Measurements from ENCODE around the gene ESPNL. TPM values are rescaled to one million over a fixed set of nuclear protein-coding genes. Genes with fewer than 3 reads are reported as not detected.

Gene ESPNL
- total RNA-seq, 1 donor from 2014 or later, result not detected

DNA sequence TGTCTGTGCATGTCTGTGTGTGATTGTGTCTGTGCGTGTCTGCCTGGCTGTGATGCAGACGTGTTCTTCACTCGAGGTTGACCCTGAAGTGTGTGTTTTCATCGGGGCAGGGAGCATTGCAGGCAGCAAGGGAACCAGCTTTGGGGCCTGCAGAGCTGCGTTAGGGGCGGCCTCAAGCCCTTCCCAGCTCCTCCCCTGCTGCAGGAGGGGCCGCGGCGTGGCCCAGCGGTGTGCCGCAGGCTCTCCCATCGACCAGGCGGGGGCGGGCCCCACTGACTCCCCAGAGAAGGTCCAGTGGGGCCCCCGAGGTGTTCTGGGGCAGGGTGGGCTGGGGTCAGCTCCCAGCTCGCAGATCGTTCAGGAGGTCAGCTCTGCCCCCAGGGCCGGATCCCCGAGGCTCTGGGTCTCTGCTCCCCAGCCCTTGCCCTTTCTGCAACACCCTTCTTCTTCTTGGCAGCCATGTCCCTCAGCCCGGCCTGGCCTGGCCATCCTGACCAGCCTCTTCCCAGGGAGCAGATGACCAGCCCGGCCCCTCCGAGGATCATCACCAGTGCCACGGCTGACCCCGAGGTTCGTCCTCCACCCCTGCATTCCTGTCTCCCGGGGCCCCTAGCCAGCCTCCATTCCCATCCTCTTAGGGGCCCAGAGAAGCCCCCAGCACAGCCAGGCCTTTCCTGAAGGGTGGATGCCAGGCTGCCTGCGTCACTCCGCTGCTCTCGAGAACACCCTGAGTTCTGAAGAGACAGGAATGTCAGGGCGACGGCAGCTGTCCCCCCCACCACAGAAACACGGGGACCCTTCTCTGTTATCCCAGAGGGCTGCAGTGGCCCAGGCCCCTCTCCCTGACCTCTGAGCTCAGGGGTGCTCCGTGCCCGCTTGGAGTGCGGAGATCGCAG lies 27.3 kb downstream of the ESPNL start:
- Mint-ChIP-seq H3K27me3 (ENCODE audit: unreplicated experiment) (no peaks in the 10 kb centered on the region), H3K9me3 (ENCODE audit: unreplicated experiment) (no peaks in the 10 kb centered on the region), H3K4me3 (ENCODE audit: unreplicated experiment) (no peak overlapping the region), H3K36me3 (ENCODE audit: unreplicated experiment) (no peaks in the 10 kb centered on the region), H3K4me1 (ENCODE audit: unreplicated experiment) (no peaks in the 10 kb centered on the region), H3K27ac (ENCODE audit: unreplicated experiment) (no peak overlapping the region)
- TF ChIP-seq, protein P1, sequence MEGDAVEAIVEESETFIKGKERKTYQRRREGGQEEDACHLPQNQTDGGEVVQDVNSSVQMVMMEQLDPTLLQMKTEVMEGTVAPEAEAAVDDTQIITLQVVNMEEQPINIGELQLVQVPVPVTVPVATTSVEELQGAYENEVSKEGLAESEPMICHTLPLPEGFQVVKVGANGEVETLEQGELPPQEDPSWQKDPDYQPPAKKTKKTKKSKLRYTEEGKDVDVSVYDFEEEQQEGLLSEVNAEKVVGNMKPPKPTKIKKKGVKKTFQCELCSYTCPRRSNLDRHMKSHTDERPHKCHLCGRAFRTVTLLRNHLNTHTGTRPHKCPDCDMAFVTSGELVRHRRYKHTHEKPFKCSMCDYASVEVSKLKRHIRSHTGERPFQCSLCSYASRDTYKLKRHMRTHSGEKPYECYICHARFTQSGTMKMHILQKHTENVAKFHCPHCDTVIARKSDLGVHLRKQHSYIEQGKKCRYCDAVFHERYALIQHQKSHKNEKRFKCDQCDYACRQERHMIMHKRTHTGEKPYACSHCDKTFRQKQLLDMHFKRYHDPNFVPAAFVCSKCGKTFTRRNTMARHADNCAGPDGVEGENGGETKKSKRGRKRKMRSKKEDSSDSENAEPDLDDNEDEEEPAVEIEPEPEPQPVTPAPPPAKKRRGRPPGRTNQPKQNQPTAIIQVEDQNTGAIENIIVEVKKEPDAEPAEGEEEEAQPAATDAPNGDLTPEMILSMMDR (IDR thresholded peaks at IDR 0.05), result no peak
- no peak for DNase-seq (ENCODE audit: extremely low spot score, unreplicated experiment)

GRCh38 chr2:238128061-238128440 lies 27.9 kb downstream of the ESPNL start:
- Mint-ChIP-seq H3K9me3 (ENCODE audit: unreplicated experiment) (no peaks in the 10 kb centered on the region), H3K27ac (ENCODE audit: unreplicated experiment) (no peak overlapping the region), H3K4me1 (ENCODE audit: unreplicated experiment) (no peaks in the 10 kb centered on the region), H3K36me3 (ENCODE audit: unreplicated experiment) (no peaks in the 10 kb centered on the region), H3K4me3 (ENCODE audit: unreplicated experiment) (no peak overlapping the region), H3K27me3 (ENCODE audit: unreplicated experiment) (no peaks in the 10 kb centered on the region)
- TF ChIP-seq, protein P1 (IDR thresholded peaks at IDR 0.05), result no peak
- DNase-seq (ENCODE audit: extremely low spot score, unreplicated experiment), result no peak

GRCh38 chr2:238128534-238129001 lies 28.4 kb downstream of the ESPNL start:
- Mint-ChIP-seq H3K27ac (ENCODE audit: unreplicated experiment) (no peak overlapping the region), H3K9me3 (ENCODE audit: unreplicated experiment) (no peaks in the 10 kb centered on the region), H3K27me3 (ENCODE audit: unreplicated experiment) (no peaks in the 10 kb centered on the region), H3K4me1 (ENCODE audit: unreplicated experiment) (peaks cover 1% of the 10 kb centered on the region), H3K36me3 (ENCODE audit: unreplicated experiment) (no peaks in the 10 kb centered on the region), H3K4me3 (ENCODE audit: unreplicated experiment) (no peak overlapping the region)
- TF ChIP-seq, protein P1 (IDR thresholded peaks at IDR 0.05), result no peak
- DNase-seq (ENCODE audit: extremely low spot score, unreplicated experiment), result no peak

DNA sequence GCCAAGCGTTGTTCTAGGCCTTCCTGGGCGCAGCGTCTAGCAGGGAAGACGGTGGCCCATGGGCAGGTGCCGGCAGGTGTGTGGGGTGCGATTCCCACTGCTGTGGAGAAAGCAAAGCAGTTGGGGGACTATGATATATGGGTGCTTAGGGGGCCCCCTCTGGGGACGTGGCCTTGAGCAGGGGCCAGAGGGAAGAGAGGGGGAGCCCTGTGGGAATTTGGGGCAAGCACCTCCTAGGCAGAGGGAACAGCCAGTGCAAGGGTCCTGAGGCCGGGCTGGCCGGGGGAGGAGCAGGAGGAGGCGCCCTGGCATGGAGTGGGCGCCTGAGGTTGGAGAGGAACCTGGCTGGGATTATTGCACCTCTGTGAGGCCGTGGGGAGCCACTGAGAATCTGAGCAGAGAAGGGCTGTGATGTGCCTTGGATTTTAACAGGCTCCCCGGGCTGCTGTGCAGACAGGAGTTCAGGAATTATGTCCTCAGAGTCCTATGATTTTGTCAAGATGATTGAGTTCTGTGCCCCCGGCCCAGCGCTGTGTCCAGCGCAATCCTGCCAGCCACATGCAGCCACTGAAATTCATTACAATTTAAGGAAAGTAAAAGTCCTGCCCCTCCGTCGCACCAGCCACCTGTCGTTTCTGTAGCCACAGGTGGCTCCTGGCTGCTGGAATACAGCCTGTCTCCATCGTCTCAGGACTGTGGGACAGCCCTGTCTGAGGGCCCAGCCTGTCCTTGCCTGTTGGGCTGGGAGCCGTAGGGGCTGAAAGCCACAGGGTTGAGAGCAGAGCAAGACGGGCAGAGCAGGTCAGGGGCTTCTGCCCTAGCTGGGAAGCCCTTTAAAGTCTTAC lies 29.2 kb downstream of the ESPNL start:
- Mint-ChIP-seq H3K27ac (ENCODE audit: unreplicated experiment) (no peak overlapping the region), H3K27me3 (ENCODE audit: unreplicated experiment) (no peaks in the 10 kb centered on the region), H3K9me3 (ENCODE audit: unreplicated experiment) (no peaks in the 10 kb centered on the region), H3K4me1 (ENCODE audit: unreplicated experiment) (peaks cover 2% of the 10 kb centered on the region), H3K36me3 (ENCODE audit: unreplicated experiment) (no peaks in the 10 kb centered on the region), H3K4me3 (ENCODE audit: unreplicated experiment) (no peak overlapping the region)
- TF ChIP-seq, protein P1 (IDR thresholded peaks at IDR 0.05), result no peak
- no peak for DNase-seq (ENCODE audit: extremely low spot score, unreplicated experiment)
